ENCODE measurements around the gene OSBP2.

- TF ChIP-seq POLR2A (IDR thresholded peaks at IDR 0.05), result no peak
- TF ChIP-seq CTCF (IDR thresholded peaks at IDR 0.05), result no peak
Measured at GRCh38 chr22:30785527-30785926, 90.9 kb downstream of the OSBP2 start.
